Measurements from ENCODE around the gene LRRC8B.

- TF ChIP-seq CTCF (IDR thresholded peaks at IDR 0.05), result peak; percentile 45 to 66 (median 62)
- TF ChIP-seq POLR2A (IDR thresholded peaks at IDR 0.05), result no peak
- TF ChIP-seq POLR2AphosphoS5 (IDR thresholded peaks at IDR 0.05), result no peak
These were observed 74.1 kb downstream of the LRRC8B start for GRCh38 chr1:89598450-89599331.

Data from breast epithelium (tissue), 3 donors.